NCI-H748 (cell line): Measurements from ENCODE around the gene BNC2.

ENCODE experiments used
- DNase-seq: peaks from one replicate; lab custom pipeline; 2025; ENCODE audit not compliant: unreplicated experiment; lab: John Stamatoyannopoulos, UW

Gene BNC2

DNA sequence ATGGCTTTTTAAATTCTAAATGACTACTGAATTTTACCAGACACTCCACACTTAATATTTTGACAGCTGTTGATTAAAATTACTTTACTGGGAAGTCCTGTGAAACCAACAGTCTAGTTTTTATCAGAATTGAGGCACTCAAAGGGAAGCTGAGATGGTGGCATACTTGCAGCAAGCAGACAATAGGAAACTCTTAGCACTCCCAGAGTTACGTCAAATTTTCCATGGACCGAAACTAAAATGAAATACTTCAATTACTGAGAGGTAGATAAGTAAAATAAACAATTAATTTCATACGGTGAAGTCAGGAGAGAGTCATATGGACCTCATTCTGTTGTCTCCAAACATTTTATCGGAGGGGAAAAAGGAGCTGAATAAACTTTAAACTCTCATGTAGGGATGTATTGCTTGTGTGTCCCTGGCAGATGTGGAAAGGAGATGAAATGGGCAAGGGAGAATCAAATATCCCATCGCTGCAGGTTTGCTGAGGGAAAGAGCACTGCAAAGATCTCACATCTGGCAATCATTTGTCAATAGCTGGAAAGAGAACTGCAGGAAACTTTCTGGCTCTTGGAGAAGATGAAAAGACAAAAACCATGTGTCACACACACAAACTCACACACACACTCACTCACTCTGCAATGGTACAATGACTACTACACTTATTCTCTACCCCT lies 189.4 kb downstream of the BNC2 start:
- no peak for DNase-seq

- no peak for DNase-seq
Measured at GRCh38 chr9:16680541-16680940, 189.9 kb downstream of the BNC2 start.

DNA sequence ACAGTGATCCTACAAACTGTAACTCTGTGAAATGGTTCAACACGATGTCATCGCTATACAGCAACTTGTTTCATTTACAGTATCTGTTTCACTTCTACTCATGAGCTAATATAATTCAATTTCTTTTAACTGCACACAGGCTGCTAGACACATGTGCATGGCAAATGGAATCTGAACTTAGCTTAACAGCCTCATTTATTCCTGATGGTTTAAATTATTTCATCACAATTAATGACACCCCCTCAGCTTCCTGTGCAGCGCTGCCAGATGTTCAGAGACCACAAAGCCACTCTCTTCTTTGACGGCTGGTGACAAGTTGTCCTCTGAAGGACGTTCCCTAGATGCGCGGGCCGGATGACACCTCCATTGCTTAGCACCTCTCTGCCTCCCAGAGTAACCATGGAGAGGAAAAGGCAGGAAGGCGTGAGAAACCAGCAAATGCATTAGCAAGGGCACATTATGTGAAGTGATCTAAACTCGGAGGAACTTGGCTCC lies 191.1 kb downstream of the BNC2 start:
- DNase-seq = no peak

DNA sequence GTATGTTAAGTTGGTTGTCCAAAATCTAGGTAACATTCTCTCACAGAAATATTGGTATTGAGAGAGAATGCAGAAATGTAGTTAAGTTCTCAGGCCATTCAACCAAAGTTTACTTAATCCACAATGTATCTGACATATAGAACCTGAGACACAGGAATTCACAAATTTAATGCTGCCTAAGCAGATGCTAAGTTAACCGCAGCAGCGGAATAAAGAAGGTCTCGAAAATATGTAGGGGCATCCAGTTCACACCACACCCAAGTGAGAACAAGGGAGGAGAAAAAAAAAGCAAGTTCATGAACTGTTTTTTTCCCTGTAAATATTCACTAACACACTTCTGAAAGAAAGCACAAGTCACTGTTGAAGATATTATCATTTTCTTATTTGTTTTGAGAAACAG lies 194.0 kb downstream of the BNC2 start:
- no peak for DNase-seq

GRCh38 chr9:16675131-16675530 lies 195.3 kb downstream of the BNC2 start:
- no peak for DNase-seq

GRCh38 chr9:16673171-16673570 lies 197.3 kb downstream of the BNC2 start:
- DNase-seq = no peak

- no peak for DNase-seq
Measured at GRCh38 chr9:16672501-16672900, 198.0 kb downstream of the BNC2 start.

DNA sequence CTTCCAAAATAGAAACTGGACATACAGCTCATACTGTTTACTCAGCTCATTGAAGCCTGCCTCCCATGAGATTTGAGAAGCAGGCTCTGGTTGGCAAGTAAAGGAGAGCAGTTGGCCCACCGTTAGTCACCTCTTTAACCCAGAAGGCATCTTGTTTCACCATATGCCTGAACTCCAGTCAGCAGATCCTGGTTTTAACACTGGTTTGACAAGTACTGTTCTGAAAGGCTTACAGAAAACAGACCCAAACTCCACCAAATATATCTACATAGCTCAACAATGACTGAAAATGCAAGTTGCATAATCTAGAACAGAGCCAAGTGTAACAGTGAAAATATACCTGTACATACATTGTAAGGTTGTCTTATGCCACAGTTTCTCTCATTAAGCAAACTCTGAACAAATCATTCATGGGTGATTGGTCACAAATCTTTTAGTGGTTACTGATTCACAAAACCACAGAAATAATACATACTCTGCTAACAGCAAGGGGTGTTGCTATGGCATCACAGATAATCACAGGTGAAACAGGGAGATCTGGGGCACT lies 198.8 kb downstream of the BNC2 start:
- DNase-seq = peak; percentile 41

DNA sequence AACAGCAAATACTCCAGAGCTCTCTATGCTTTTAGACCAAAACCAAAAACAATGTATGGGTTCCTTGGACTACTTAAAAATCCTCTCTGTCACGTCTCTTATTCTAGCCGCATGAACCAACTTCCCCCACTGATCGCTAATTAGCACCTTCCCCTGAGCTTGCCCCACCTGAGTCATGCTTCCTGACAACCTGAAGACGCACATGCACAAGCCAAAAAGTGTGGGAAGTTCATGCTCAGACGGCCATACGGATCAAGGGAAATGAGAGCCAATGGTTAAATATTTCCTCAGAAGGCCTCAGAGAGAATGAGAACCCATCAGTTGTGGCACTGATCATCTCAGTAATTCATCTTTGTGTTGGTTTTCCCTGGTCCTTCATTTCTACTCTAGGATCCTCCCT lies 199.7 kb downstream of the BNC2 start:
- no peak for DNase-seq

DNA sequence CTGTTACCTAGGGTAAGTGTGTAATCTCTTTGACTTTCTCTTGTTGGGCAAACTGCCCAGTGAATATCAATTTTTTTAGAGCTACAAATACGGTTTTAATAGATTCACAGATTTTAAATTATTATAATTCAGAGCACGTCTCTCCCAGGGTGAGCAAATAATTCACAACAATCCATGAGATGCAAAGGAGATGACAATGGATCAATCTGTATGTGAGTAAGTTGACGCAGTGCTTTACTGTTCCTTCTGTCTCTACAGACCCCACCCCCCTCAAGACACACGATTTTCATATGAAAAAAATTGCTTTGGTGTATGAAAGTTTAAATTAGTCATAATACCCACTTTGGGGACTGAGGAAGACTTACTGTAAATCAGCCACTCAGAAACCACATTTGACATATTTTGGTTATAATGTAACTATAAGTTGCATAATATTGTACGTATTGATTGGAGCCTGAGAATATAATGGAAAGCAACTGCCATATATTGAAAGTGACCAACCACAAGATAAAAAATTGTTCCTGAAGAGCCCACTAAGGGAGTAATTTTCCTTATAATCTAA lies 201.7 kb downstream of the BNC2 start:
- no peak for DNase-seq

DNA sequence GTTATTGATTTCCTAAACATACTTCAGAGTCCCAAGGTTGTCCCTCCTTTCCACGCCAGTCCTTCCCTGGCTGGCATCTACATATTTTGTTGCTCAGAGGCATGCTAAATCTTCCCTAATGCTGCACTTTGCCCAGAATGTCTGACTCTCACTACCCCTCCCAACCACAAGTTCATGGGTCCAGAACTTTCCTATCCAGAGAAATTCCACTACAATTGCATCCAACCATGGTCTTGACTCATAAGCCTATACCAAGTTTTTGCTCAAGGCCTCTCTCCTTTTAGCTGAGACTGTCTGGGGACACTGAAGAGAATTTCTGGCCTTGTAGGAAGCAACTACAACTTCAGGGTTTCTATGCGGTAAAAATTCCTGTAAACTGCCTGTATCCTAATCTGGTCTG lies 206.3 kb downstream of the BNC2 start:
- DNase-seq = no peak

DNA sequence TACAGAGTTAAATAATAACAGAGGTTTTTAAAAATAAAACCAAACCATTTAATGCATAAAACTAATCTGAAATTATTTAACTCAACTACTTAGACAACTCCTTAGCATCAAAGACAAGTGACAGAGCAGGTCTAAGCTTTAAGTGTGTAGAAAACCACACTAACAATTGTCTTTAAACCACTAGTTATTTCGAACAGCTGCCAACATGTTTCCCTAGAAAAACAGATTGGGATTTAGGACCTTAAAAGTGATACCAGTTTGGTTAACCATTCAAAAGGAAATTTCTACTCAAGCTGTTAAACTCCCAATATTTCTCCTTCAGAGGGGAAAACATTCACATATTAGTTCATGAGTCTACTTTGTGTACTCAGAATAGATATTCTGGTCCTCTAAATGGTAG lies 208.7 kb downstream of the BNC2 start:
- DNase-seq = no peak

GRCh38 chr9:16659096-16659495 lies 211.4 kb downstream of the BNC2 start:
- peak; percentile 81 for DNase-seq

GRCh38 chr9:16656432-16657169 lies 213.9 kb downstream of the BNC2 start:
- DNase-seq = no peak

DNA sequence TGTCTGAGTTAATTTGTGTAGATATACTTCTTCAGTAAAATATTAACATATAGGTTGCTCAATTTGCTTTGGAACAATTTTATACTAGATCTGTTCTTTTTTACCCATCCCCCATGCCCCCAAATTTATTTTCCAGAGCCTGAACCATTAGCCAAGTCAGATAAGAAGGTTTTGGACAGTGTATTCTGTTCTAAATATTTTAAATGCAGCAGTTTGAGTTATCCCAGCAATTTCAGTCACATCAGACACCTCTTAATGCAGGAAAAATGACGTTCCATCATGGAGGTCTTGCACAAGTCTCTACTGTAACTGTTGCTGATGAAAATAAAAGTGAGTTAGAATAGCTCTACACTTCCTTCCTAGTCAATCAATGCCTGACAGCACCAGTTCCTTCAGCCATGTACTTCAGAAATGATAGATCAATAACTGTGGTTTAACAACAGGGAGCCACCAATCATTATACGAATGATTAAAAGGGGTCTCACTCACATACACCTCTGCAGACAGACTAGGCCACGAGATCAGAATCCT lies 215.8 kb downstream of the BNC2 start:
- no peak for DNase-seq

DNA sequence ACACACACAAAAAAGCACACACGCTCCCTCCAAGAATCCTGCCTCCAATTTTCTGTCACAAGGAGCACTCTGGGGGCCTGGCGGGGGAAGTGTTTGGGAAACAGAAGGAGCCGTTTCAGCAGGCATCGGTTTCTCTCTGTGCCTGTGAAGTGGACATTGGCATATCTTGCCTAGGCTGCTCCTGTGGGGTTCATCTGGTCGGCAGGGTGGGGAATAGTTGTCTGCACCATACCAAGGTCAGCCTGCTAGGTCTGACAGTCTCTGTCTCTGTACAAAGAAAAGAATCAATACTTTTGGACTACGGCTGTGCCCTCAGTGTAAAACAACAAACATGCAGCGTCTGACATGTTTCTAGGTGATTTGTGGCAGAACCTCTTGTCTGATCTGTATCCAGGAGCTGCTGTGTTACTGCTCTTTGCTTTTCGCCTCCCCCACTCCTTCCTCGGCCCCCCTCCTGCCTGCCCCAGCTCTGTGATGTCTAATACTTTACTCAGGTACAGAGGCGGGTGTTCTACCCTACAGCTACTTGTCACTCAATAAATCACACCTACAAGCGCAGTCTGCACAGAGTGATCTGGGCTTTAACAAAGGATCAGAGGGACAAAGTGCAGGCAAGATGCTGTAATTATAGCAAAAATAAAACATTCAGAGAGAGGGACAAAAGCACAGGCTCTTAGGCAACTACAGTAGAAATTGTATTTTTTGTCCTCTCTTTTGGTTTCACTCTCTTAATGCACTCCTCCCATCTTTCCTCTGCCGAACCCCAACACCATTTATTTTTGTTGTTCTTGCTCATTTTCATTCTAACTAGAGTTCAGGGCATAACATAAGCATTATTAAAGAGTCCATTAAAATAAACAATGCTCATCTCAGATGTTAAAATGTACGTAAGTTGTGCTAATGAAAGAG lies 216.7 kb downstream of the BNC2 start:
- DNase-seq = peak; percentile 12

DNA sequence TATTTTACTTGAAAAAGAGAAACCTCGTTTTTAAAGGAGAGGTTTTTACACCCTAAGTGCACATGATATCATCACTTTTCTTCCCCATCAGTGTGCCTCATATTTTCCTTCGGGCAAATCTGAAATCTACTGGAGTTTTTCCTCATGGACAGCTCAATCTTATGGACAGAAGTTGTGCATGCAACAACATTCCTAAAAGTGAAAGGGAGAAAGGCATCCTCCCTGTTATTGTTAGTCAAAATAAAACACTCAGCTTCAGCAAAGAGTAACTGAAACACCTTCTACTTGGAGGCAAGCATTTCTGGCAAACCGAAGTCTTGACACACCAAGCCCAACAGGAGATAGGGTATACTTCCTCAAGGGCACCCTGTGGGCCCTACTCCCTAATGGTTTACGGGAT lies 217.9 kb downstream of the BNC2 start:
- DNase-seq = no peak

GRCh38 chr9:16651446-16651964 lies 219.0 kb downstream of the BNC2 start:
- no peak for DNase-seq

- no peak for DNase-seq
Measured at GRCh38 chr9:16645970-16646369, 224.5 kb downstream of the BNC2 start.

DNA sequence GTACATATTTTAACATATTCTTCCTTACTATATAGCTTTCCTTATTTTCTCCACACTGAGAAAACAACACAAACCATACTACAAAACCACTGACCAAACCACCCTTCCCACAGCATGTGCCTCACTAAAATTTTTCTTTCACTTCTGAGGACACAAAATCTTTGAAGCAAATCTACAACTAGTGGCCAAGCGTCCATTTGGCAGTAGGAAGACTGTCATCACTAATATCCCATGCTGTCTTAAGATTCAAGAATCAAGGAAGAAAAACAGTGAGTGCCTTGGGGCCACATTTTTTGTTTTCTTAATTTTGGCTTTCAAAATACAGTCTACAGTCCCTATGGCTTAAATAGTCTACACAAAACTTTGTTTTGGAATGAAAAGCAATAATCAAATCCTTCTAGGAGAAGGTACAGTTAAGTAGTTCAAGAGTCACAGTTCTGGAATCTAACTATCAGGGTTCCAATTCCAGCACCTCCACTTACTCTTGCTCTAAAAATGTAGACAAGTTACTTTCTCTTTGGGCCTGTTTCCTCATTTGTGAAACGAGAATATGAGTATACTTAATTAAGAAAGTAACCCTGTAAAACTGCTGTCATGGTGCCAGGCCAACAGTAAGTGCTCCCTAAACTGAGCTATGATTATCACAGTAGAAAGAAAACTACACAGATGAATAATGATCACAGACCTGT lies 227.9 kb downstream of the BNC2 start:
- no peak for DNase-seq
